Fibroblast of lung (primary cell): Measurements from ENCODE around the gene ZNF638. TPM values are rescaled to one million over a fixed set of nuclear protein-coding genes. Genes with fewer than 3 reads are reported as not detected.

Source experiments
- DNase-seq, 2 donors: peaks; one replicate each; pipeline versions ENCODE4 v3.0.0 to v3.0.0-alpha.2; 2010; ENCODE audit warnings: low read depth in 2 of 2
- H2AFZ ChIP-seq: 2 replicates; pipeline ENCODE4 v1.5.1; 2012; ENCODE audit warnings: low read length, control low read depth, inconsistent platforms
- H3K27ac ChIP-seq: 2 replicates; pipeline ENCODE4 v1.5.1; 2011; ENCODE audit warnings: low read length, control low read depth; ENCODE audit not compliant: insufficient read depth
- H3K27me3 ChIP-seq: 2 replicates; pipeline ENCODE4 v1.5.1; 2011; ENCODE audit warnings: mild to moderate bottlenecking, low read length; ENCODE audit not compliant: control insufficient read depth, insufficient read depth
- H3K36me3 ChIP-seq: 2 replicates; pipeline ENCODE4 v1.5.1; 2011; ENCODE audit warnings: low read length; ENCODE audit not compliant: control insufficient read depth, insufficient read depth
- H3K4me1 ChIP-seq: 2 replicates; pipeline ENCODE4 v1.5.1; 2011; ENCODE audit warnings: low read length; ENCODE audit not compliant: control insufficient read depth, insufficient read depth; ENCODE audit errors: extremely low read depth
- H3K4me2 ChIP-seq: 2 replicates; pipeline ENCODE4 v1.5.1; 2011; ENCODE audit warnings: low read length, control low read depth; ENCODE audit not compliant: insufficient read depth; ENCODE audit errors: extremely low read depth
- H3K4me3 ChIP-seq, 4 experiments: fragments of 200-600 bp in 1 of 4; sonication (generic) in 1 of 4; replicated peaks in 1 of 4; 2 replicates each; pipeline ENCODE4 v1.5.1; 2011 to 2016; ENCODE audit warnings: low read length in 4 of 4, low read depth in 3 of 4, mild to moderate bottlenecking in 3 of 4, control low read depth in 2 of 4, inconsistent platforms in 1 of 4, mixed read lengths in 1 of 4; ENCODE audit not compliant: insufficient read depth in 1 of 4; ENCODE audit errors: control extremely low read depth in 1 of 4
- H3K79me2 ChIP-seq: 2 replicates; pipeline ENCODE4 v1.5.1; 2012; ENCODE audit warnings: mild to moderate bottlenecking, low read length, inconsistent platforms; ENCODE audit not compliant: control insufficient read depth, insufficient read depth
- H3K9ac ChIP-seq: 2 replicates; pipeline ENCODE4 v1.5.1; 2011; ENCODE audit warnings: mild to moderate bottlenecking, low read length, control low read depth; ENCODE audit not compliant: insufficient read depth
- H3K9me3 ChIP-seq: 2 replicates; pipeline ENCODE4 v1.5.1; 2012; ENCODE audit warnings: low read depth, low read length; ENCODE audit not compliant: control insufficient read depth, insufficient read depth
- H4K20me1 ChIP-seq: 2 replicates; pipeline ENCODE4 v1.5.1; 2011; ENCODE audit warnings: low read length; ENCODE audit not compliant: control insufficient read depth, insufficient read depth; ENCODE audit errors: extremely low read depth
- EZH2 ChIP-seq: IDR thresholded peaks from 2 replicates; pipeline ENCODE4 v1.5.1; 2012; ENCODE audit warnings: low read length, control low read depth, mild to moderate bottlenecking; ENCODE audit errors: missing control alignments
- polyA plus RNA-seq, 2 donors: library from polyadenylated mRNA; depleted of rRNA in 1 of 2; stranded (reverse) in 1 of 2; unstranded in 1 of 2; fragments of >200 nt; gene quantifications; 2 replicates each; pipeline ENCODE4 v1.2.1, GENCODE V29; 2011 to 2012; ENCODE audit warnings: missing spikeins in 1 of 2
- total RNA-seq: library from RNA; depleted of rRNA; stranded (reverse); fragments of >200 nt; gene quantifications from 2 replicates; pipeline ENCODE4 v1.2.1, GENCODE V29; 2014
- TF ChIP-seq, protein P1 (sequence below), 2 donors: IDR thresholded peaks in 1 of 2; conservative IDR thresholded peaks in 1 of 2; 1 replicate in 1 of 2; 2 replicates in 1 of 2; pipeline ENCODE4 v1.5.1; 2011 to 2012; ENCODE audit warnings: low read length in 2 of 2, control low read depth in 1 of 2, inconsistent platforms in 1 of 2, low read depth in 1 of 2, mild to moderate bottlenecking in 1 of 2

The ZNF638 gene
- total and polyA plus RNA-seq, 2 donors (not counting 1 experiment from before 2014, with no cell fraction given): 63.8 to 190 TPM

DNA sequence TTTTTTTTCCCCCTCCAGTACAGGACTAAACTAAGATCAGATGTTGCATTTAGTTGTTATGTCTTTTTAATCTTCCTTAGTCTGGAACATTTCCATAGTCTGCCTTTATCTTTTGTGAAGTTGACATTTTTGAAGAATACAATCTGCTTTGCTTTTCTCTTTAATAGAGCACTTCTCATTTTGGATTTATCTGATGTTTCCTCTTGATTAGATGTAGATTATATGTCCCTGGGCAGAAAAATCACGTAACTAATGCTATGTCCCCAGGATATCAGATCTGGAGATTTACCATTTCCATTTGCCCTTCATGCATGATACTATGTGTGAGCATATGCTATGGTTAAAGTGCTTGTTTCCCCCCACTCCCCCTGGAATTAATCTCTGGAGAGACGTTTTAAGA, 6.2 kb downstream of the ZNF638 start:
- no peaks in the 10 kb centered on the region for H3K27me3 ChIP-seq
- H4K20me1 ChIP-seq: peaks cover 9% of the 10 kb centered on the region
- peaks cover 91% of the 10 kb centered on the region for H3K79me2 ChIP-seq
- TF ChIP-seq, protein P1, sequence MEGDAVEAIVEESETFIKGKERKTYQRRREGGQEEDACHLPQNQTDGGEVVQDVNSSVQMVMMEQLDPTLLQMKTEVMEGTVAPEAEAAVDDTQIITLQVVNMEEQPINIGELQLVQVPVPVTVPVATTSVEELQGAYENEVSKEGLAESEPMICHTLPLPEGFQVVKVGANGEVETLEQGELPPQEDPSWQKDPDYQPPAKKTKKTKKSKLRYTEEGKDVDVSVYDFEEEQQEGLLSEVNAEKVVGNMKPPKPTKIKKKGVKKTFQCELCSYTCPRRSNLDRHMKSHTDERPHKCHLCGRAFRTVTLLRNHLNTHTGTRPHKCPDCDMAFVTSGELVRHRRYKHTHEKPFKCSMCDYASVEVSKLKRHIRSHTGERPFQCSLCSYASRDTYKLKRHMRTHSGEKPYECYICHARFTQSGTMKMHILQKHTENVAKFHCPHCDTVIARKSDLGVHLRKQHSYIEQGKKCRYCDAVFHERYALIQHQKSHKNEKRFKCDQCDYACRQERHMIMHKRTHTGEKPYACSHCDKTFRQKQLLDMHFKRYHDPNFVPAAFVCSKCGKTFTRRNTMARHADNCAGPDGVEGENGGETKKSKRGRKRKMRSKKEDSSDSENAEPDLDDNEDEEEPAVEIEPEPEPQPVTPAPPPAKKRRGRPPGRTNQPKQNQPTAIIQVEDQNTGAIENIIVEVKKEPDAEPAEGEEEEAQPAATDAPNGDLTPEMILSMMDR (conservative IDR thresholded peaks at IDR 0.05 in 1 of 2, IDR thresholded peaks at IDR 0.05 in 1 of 2; ENCODE audit: low read depth in 1 of 2, low read length in 2 of 2): no peak
- no peak for TF ChIP-seq EZH2
- no peaks in the 10 kb centered on the region for H3K36me3 ChIP-seq
- no peak overlapping the region for H3K4me3 ChIP-seq
- no peaks in the 10 kb centered on the region for H3K9me3 ChIP-seq
- H3K4me1 ChIP-seq: peaks cover 7% of the 10 kb centered on the region
- no peak overlapping the region for H3K4me2 ChIP-seq
- no peak overlapping the region for H2AFZ ChIP-seq
- DNase-seq: no peak
- H3K9ac ChIP-seq: no peak overlapping the region
- no peak overlapping the region for H3K27ac ChIP-seq

DNA sequence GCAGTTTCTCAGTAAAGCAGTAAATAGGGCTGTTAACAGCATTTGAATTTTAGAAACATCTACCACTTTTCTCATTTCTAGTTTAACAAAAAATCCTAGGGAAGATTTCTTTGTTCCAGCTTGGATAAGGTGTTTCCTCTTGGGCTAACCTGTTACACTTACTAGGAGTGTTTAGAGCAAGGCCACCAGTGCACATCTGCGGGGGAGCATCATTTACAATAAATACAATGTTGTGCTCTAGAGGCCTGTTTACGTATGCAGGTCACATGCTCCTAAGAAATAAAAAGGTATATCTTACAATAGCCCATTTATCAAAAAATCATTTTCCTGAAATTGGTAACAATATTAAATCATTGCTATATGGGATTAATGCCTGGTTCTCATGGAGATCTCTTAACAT, 8.1 kb downstream of the ZNF638 start:
- peaks cover 5% of the 10 kb centered on the region for H3K4me1 ChIP-seq
- no peak for DNase-seq
- no peaks in the 10 kb centered on the region for H3K27me3 ChIP-seq
- H3K9ac ChIP-seq: no peak overlapping the region
- H2AFZ ChIP-seq: no peak overlapping the region
- no peaks in the 10 kb centered on the region for H3K9me3 ChIP-seq
- H3K36me3 ChIP-seq: no peaks in the 10 kb centered on the region
- no peak for TF ChIP-seq EZH2
- TF ChIP-seq, protein P1 (conservative IDR thresholded peaks at IDR 0.05 in 1 of 2, IDR thresholded peaks at IDR 0.05 in 1 of 2; ENCODE audit: low read depth in 1 of 2, low read length in 2 of 2): no peak
- H3K4me2 ChIP-seq: no peak overlapping the region
- H3K4me3 ChIP-seq: no peak overlapping the region
- H4K20me1 ChIP-seq: peaks cover 10% of the 10 kb centered on the region
- no peak overlapping the region for H3K27ac ChIP-seq
- H3K79me2 ChIP-seq: peaks cover 85% of the 10 kb centered on the region

DNA sequence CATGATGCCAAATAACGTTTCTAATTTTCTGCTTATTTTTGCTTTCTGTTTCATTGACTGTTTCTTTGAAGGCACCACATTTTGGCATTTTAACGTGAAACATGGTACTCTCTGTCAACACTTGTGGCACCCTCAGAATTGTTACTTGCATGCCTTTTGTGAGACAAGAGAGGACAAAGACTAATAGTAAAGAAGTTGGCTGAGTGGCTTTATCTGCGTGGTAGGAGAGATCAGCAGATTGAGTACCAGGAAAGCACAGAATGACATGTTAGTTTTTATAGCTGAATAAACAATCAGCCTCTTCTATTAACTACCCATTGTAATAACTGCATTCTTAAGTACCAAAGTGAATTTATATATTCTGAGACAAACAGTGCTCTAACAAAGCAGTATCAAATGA, 8.6 kb downstream of the ZNF638 start:
- H3K4me2 ChIP-seq: no peak overlapping the region
- peaks cover 10% of the 10 kb centered on the region for H4K20me1 ChIP-seq
- TF ChIP-seq, protein P1 (conservative IDR thresholded peaks at IDR 0.05 in 1 of 2, IDR thresholded peaks at IDR 0.05 in 1 of 2; ENCODE audit: low read depth in 1 of 2, low read length in 2 of 2): no peak
- no peak for TF ChIP-seq EZH2

More for the DNA sequence above, 8.6 kb downstream of the ZNF638 start:
- no peaks in the 10 kb centered on the region for H3K36me3 ChIP-seq
- no peak overlapping the region for H3K9ac ChIP-seq
- H3K79me2 ChIP-seq: peaks cover 82% of the 10 kb centered on the region
- peaks cover 5% of the 10 kb centered on the region for H3K4me1 ChIP-seq
- DNase-seq: no peak
- H2AFZ ChIP-seq: no peak overlapping the region
- H3K27me3 ChIP-seq: no peaks in the 10 kb centered on the region
- H3K9me3 ChIP-seq: no peaks in the 10 kb centered on the region
- no peak overlapping the region for H3K4me3 ChIP-seq
- H3K27ac ChIP-seq: no peak overlapping the region
